ENCODE measurements around the gene MEMO1.
"Not testable (repeated sequence)": the region's sequence is repeated elsewhere in the genome, so short reads cannot be mapped to it uniquely, and the experiment has no call there.

MEMO1 gene

GRCh38 chr2:31901900-31902299, 108.9 kb downstream of the MEMO1 start:
- Histone ChIP-seq H3K27ac (ENCODE audit: low read depth, low read length) (no peak overlapping the region), H3K4me1 (ENCODE audit: control insufficient read depth, insufficient read depth, low read length) (no peaks in the 10 kb centered on the region), H3K4me3 (ENCODE audit: low read depth, low read length) (no peak overlapping the region), H3K27me3 (ENCODE audit: control insufficient read depth, insufficient read depth, low read length) (no peaks in the 10 kb centered on the region), H3K9ac (ENCODE audit: low read length) (no peak overlapping the region), H3K36me3 (ENCODE audit: control insufficient read depth, insufficient read depth, low read length) (peaks cover 12% of the 10 kb centered on the region), H3K9me3 (ENCODE audit: control insufficient read depth, insufficient read depth, low read depth, low read length) (peaks cover 7% of the 10 kb centered on the region; the same call in 1 of the 2 replicates)

GRCh38 chr2:31900156-31900555, 110.7 kb downstream of the MEMO1 start:
- H3K9me3 ChIP-seq (ENCODE audit: control insufficient read depth, insufficient read depth, low read depth, low read length); H3K9ac ChIP-seq (ENCODE audit: low read length); H3K27ac ChIP-seq (ENCODE audit: low read depth, low read length); H3K4me1 ChIP-seq (ENCODE audit: control insufficient read depth, insufficient read depth, low read length); H3K4me3 ChIP-seq (ENCODE audit: low read depth, low read length); H3K27me3 ChIP-seq (ENCODE audit: control insufficient read depth, insufficient read depth, low read length): not testable (repeated sequence)
- peaks cover 12% of the 10 kb centered on the region for H3K36me3 ChIP-seq (ENCODE audit: control insufficient read depth, insufficient read depth, low read length)

- not testable (repeated sequence) for H3K27ac ChIP-seq (ENCODE audit: low read depth, low read length); H3K4me3 ChIP-seq (ENCODE audit: low read depth, low read length); H3K9me3 ChIP-seq (ENCODE audit: control insufficient read depth, insufficient read depth, low read depth, low read length); H3K9ac ChIP-seq (ENCODE audit: low read length); H3K27me3 ChIP-seq (ENCODE audit: control insufficient read depth, insufficient read depth, low read length); H3K4me1 ChIP-seq (ENCODE audit: control insufficient read depth, insufficient read depth, low read length)
- H3K36me3 ChIP-seq (ENCODE audit: control insufficient read depth, insufficient read depth, low read length), result peaks cover 12% of the 10 kb centered on the region
Measured at GRCh38 chr2:31898346-31898745, 112.5 kb downstream of the MEMO1 start.

GRCh38 chr2:31897340-31897739, 113.5 kb downstream of the MEMO1 start:
- H3K4me1 ChIP-seq (ENCODE audit: control insufficient read depth, insufficient read depth, low read length), result peaks cover 14% of the 10 kb centered on the region
- H3K9me3 ChIP-seq (ENCODE audit: control insufficient read depth, insufficient read depth, low read depth, low read length); H3K27ac ChIP-seq (ENCODE audit: low read depth, low read length); H3K4me3 ChIP-seq (ENCODE audit: low read depth, low read length); H3K36me3 ChIP-seq (ENCODE audit: control insufficient read depth, insufficient read depth, low read length); H3K9ac ChIP-seq (ENCODE audit: low read length); H3K27me3 ChIP-seq (ENCODE audit: control insufficient read depth, insufficient read depth, low read length): not testable (repeated sequence)

- H3K27me3 ChIP-seq (ENCODE audit: control insufficient read depth, insufficient read depth, low read length), result no peaks in the 10 kb centered on the region
- H3K9ac ChIP-seq (ENCODE audit: low read length), result no peak overlapping the region
- peaks cover 3% of the 10 kb centered on the region for H3K36me3 ChIP-seq (ENCODE audit: control insufficient read depth, insufficient read depth, low read length)
- no peak overlapping the region for H3K4me3 ChIP-seq (ENCODE audit: low read depth, low read length)
- H3K4me1 ChIP-seq (ENCODE audit: control insufficient read depth, insufficient read depth, low read length), result peaks cover 25% of the 10 kb centered on the region
- H3K9me3 ChIP-seq (ENCODE audit: control insufficient read depth, insufficient read depth, low read depth, low read length), result peaks cover 7% of the 10 kb centered on the region; the same call in 1 of the 2 replicates
- H3K27ac ChIP-seq (ENCODE audit: low read depth, low read length), result no peak overlapping the region
Measured at GRCh38 chr2:31896293-31896692, 114.5 kb downstream of the MEMO1 start.

GRCh38 chr2:31894656-31895055, 116.2 kb downstream of the MEMO1 start:
- H3K36me3 ChIP-seq (ENCODE audit: control insufficient read depth, insufficient read depth, low read length), result peaks cover 2% of the 10 kb centered on the region
- no peak overlapping the region for H3K9ac ChIP-seq (ENCODE audit: low read length)
- H3K4me3 ChIP-seq (ENCODE audit: low read depth, low read length), result no peak overlapping the region
- peaks cover 7% of the 10 kb centered on the region; the same call in 1 of the 2 replicates for H3K9me3 ChIP-seq (ENCODE audit: control insufficient read depth, insufficient read depth, low read depth, low read length)
- no peaks in the 10 kb centered on the region for H3K27me3 ChIP-seq (ENCODE audit: control insufficient read depth, insufficient read depth, low read length)
- H3K4me1 ChIP-seq (ENCODE audit: control insufficient read depth, insufficient read depth, low read length), result peaks cover 31% of the 10 kb centered on the region
- H3K27ac ChIP-seq (ENCODE audit: low read depth, low read length), result no peak overlapping the region

- Histone ChIP-seq H3K9me3 (ENCODE audit: control insufficient read depth, insufficient read depth, low read depth, low read length) (peaks cover 7% of the 10 kb centered on the region; the same call in 1 of the 2 replicates), H3K4me3 (ENCODE audit: low read depth, low read length) (no peak overlapping the region), H3K27ac (ENCODE audit: low read depth, low read length) (no peak overlapping the region), H3K9ac (ENCODE audit: low read length) (no peak overlapping the region), H3K36me3 (ENCODE audit: control insufficient read depth, insufficient read depth, low read length) (no peaks in the 10 kb centered on the region; the same call in 1 of the 2 replicates), H3K27me3 (ENCODE audit: control insufficient read depth, insufficient read depth, low read length) (no peaks in the 10 kb centered on the region), H3K4me1 (ENCODE audit: control insufficient read depth, insufficient read depth, low read length) (peaks cover 31% of the 10 kb centered on the region)
Measured at GRCh38 chr2:31893094-31893493, 117.7 kb downstream of the MEMO1 start.

GRCh38 chr2:31889044-31889443, 121.8 kb downstream of the MEMO1 start:
- H3K9me3 ChIP-seq (ENCODE audit: control insufficient read depth, insufficient read depth, low read depth, low read length), result no peaks in the 10 kb centered on the region
- H3K27ac ChIP-seq (ENCODE audit: low read depth, low read length), result no peak overlapping the region
- no peak overlapping the region for H3K9ac ChIP-seq (ENCODE audit: low read length)
- no peak overlapping the region for H3K4me3 ChIP-seq (ENCODE audit: low read depth, low read length)
- H3K4me1 ChIP-seq (ENCODE audit: control insufficient read depth, insufficient read depth, low read length), result peaks cover 39% of the 10 kb centered on the region
- H3K36me3 ChIP-seq (ENCODE audit: control insufficient read depth, insufficient read depth, low read length), result no peaks in the 10 kb centered on the region
- H3K27me3 ChIP-seq (ENCODE audit: control insufficient read depth, insufficient read depth, low read length), result no peaks in the 10 kb centered on the region

- no peak overlapping the region for H3K9ac ChIP-seq (ENCODE audit: low read length)
Measured at GRCh38 chr2:31888550-31888949, 122.3 kb downstream of the MEMO1 start.

GRCh38 chr2:31886700-31887099, 124.1 kb downstream of the MEMO1 start:
- Histone ChIP-seq H3K27ac (ENCODE audit: low read depth, low read length) (no peak overlapping the region), H3K9ac (ENCODE audit: low read length) (no peak overlapping the region), H3K4me1 (ENCODE audit: control insufficient read depth, insufficient read depth, low read length) (peaks cover 20% of the 10 kb centered on the region), H3K27me3 (ENCODE audit: control insufficient read depth, insufficient read depth, low read length) (no peaks in the 10 kb centered on the region), H3K4me3 (ENCODE audit: low read depth, low read length) (no peak overlapping the region), H3K9me3 (ENCODE audit: control insufficient read depth, insufficient read depth, low read depth, low read length) (no peaks in the 10 kb centered on the region), H3K36me3 (ENCODE audit: control insufficient read depth, insufficient read depth, low read length) (no peaks in the 10 kb centered on the region)

More at GRCh38 chr2:31888550-31888949, 122.3 kb downstream of the MEMO1 start:
- no peak overlapping the region for H3K4me3 ChIP-seq (ENCODE audit: low read depth, low read length)
- H3K27ac ChIP-seq (ENCODE audit: low read depth, low read length), result no peak overlapping the region
- H3K36me3 ChIP-seq (ENCODE audit: control insufficient read depth, insufficient read depth, low read length), result no peaks in the 10 kb centered on the region
- H3K4me1 ChIP-seq (ENCODE audit: control insufficient read depth, insufficient read depth, low read length), result peaks cover 35% of the 10 kb centered on the region
- H3K27me3 ChIP-seq (ENCODE audit: control insufficient read depth, insufficient read depth, low read length), result no peaks in the 10 kb centered on the region
- H3K9me3 ChIP-seq (ENCODE audit: control insufficient read depth, insufficient read depth, low read depth, low read length), result no peaks in the 10 kb centered on the region

GRCh38 chr2:31877008-31877407, 133.8 kb downstream of the MEMO1 start:
- H3K9me3 ChIP-seq (ENCODE audit: control insufficient read depth, insufficient read depth, low read depth, low read length), result no peaks in the 10 kb centered on the region
- no peak overlapping the region for H3K9ac ChIP-seq (ENCODE audit: low read length)
- H3K27ac ChIP-seq (ENCODE audit: low read depth, low read length), result no peak overlapping the region
- no peaks in the 10 kb centered on the region for H3K4me1 ChIP-seq (ENCODE audit: control insufficient read depth, insufficient read depth, low read length)
- no peaks in the 10 kb centered on the region for H3K27me3 ChIP-seq (ENCODE audit: control insufficient read depth, insufficient read depth, low read length)
- no peak overlapping the region for H3K4me3 ChIP-seq (ENCODE audit: low read depth, low read length)
- no peaks in the 10 kb centered on the region for H3K36me3 ChIP-seq (ENCODE audit: control insufficient read depth, insufficient read depth, low read length)

GRCh38 chr2:31874071-31874470, 136.7 kb downstream of the MEMO1 start:
- H3K4me3 ChIP-seq (ENCODE audit: low read depth, low read length), result no peak overlapping the region
- H3K27me3 ChIP-seq (ENCODE audit: control insufficient read depth, insufficient read depth, low read length), result no peaks in the 10 kb centered on the region
- H3K9me3 ChIP-seq (ENCODE audit: control insufficient read depth, insufficient read depth, low read depth, low read length), result no peaks in the 10 kb centered on the region
- no peaks in the 10 kb centered on the region for H3K36me3 ChIP-seq (ENCODE audit: control insufficient read depth, insufficient read depth, low read length)
- H3K4me1 ChIP-seq (ENCODE audit: control insufficient read depth, insufficient read depth, low read length), result no peaks in the 10 kb centered on the region
- no peak overlapping the region for H3K9ac ChIP-seq (ENCODE audit: low read length)
- H3K27ac ChIP-seq (ENCODE audit: low read depth, low read length), result no peak overlapping the region
